Astrocyte (in vitro differentiated cells and primary cell): ENCODE results near the gene OR5AP2. TPM values are rescaled to one million over a fixed set of nuclear protein-coding genes. Genes with fewer than 3 reads are reported as not detected.
"Not testable (repeated sequence)": the region's sequence is repeated elsewhere in the genome, so short reads cannot be mapped to it uniquely, and the experiment has no call there.

Source experiments
- DNase-seq: peaks from one replicate; pipeline ENCODE4 v3.0.0-alpha.2; 2010; ENCODE audit warnings: low read depth
- FAIRE-seq: peaks from 2 replicates; lab custom pipeline; 2011; peaks lifted over from hg19 to GRCh38; lab: Jason Lieb, UNC
- H2AFZ ChIP-seq: 2 replicates; pipeline ENCODE4 v1.6.0; 2012; ENCODE audit warnings: low read depth, low read length, inconsistent platforms
- H3K27ac ChIP-seq: 2 replicates; pipeline ENCODE4 v1.5.1; 2011; ENCODE audit warnings: low read depth, low read length, inconsistent platforms
- H3K27me3 ChIP-seq: 2 replicates; pipeline ENCODE4 v1.6.0; 2011; ENCODE audit warnings: low read length, inconsistent platforms; ENCODE audit not compliant: insufficient read depth
- H3K36me3 ChIP-seq: 2 replicates; pipeline ENCODE4 v1.5.1; 2011; ENCODE audit warnings: low read length, inconsistent platforms; ENCODE audit not compliant: insufficient read depth
- H3K4me1 ChIP-seq: 2 replicates; pipeline ENCODE4 v1.5.1; 2011; ENCODE audit warnings: low read length, inconsistent platforms; ENCODE audit not compliant: insufficient read depth
- H3K4me2 ChIP-seq: 2 replicates; pipeline ENCODE4 v1.6.0; 2012; ENCODE audit warnings: low read length, inconsistent platforms
- H3K4me3 ChIP-seq: 2 replicates; pipeline ENCODE4 v1.5.1; 2011; ENCODE audit warnings: low read depth, mild to moderate bottlenecking, low read length, inconsistent platforms; ENCODE audit not compliant: insufficient read depth
- H3K79me2 ChIP-seq: 2 replicates; pipeline ENCODE4 v1.6.0; 2012; ENCODE audit warnings: mild to moderate bottlenecking, low read length, inconsistent platforms; ENCODE audit not compliant: insufficient read depth
- H3K9ac ChIP-seq: 2 replicates; pipeline ENCODE4 v1.6.0; 2012; ENCODE audit warnings: mild to moderate bottlenecking, low read length, inconsistent platforms
- H3K9me3 ChIP-seq: 2 replicates; pipeline ENCODE4 v1.5.1; 2012; ENCODE audit warnings: low read depth, mild to moderate bottlenecking, low read length, inconsistent platforms; ENCODE audit not compliant: insufficient read depth
- H4K20me1 ChIP-seq: 2 replicates; pipeline ENCODE4 v1.6.0; 2012; ENCODE audit warnings: low read length, inconsistent platforms; ENCODE audit not compliant: insufficient read depth
- H3K27ac Mint-ChIP-seq: one replicate; pipeline ENCODE4 v1.8.0; 2021; ENCODE audit warnings: mild to moderate bottlenecking, mixed read lengths; ENCODE audit not compliant: unreplicated experiment
- H3K27me3 Mint-ChIP-seq: one replicate; pipeline ENCODE4 v1.8.0; 2021; ENCODE audit warnings: low read depth, mixed read lengths; ENCODE audit not compliant: unreplicated experiment
- H3K36me3 Mint-ChIP-seq: one replicate; pipeline ENCODE4 v1.8.0; 2021; ENCODE audit warnings: low read depth, mixed read lengths; ENCODE audit not compliant: unreplicated experiment
- H3K4me1 Mint-ChIP-seq: one replicate; pipeline ENCODE4 v1.8.0; 2021; ENCODE audit warnings: low read depth, mixed read lengths; ENCODE audit not compliant: unreplicated experiment
- H3K4me3 Mint-ChIP-seq: one replicate; pipeline ENCODE4 v1.8.0; 2021; ENCODE audit warnings: mild to moderate bottlenecking, moderate library complexity, mixed read lengths; ENCODE audit not compliant: unreplicated experiment
- H3K9me3 Mint-ChIP-seq: one replicate; pipeline ENCODE4 v1.8.0; 2021; ENCODE audit warnings: mild to moderate bottlenecking, mixed read lengths; ENCODE audit not compliant: unreplicated experiment
- CTCF ChIP-seq: IDR thresholded peaks from 2 replicates; pipeline ENCODE4 v1.5.1; 2011; ENCODE audit warnings: low read depth, mild to moderate bottlenecking, inconsistent platforms, low read length, moderate library complexity; ENCODE audit not compliant: insufficient read depth
- EZH2 ChIP-seq: IDR thresholded peaks from 2 replicates; pipeline ENCODE4 v1.6.1; 2012; ENCODE audit warnings: mild to moderate bottlenecking, low read length, inconsistent platforms; ENCODE audit not compliant: insufficient read depth
- total RNA-seq: library from RNA; stranded (reverse); gene quantifications from 2 replicates; pipeline ENCODE4 v1.2.1, GENCODE V29; 2021

The OR5AP2 gene
- total RNA-seq, 1 donor from 2014 or later, result not detected

GRCh38 chr11:56625946-56626345, 16.3 kb downstream of the OR5AP2 start:
- no peaks in the 10 kb centered on the region for H3K4me1 ChIP-seq
- no peaks in the 10 kb centered on the region for H3K9me3 Mint-ChIP-seq
- H3K27me3 Mint-ChIP-seq, result no peaks in the 10 kb centered on the region
- DNase-seq (no peak), FAIRE-seq (no peak)
- no peak overlapping the region for H3K4me3 Mint-ChIP-seq
- TF ChIP-seq EZH2 (no peak), CTCF (no peak)
- H3K27ac ChIP-seq, result no peak overlapping the region
- H3K9ac ChIP-seq, result no peak overlapping the region
- no peaks in the 10 kb centered on the region for H3K36me3 ChIP-seq
- no peaks in the 10 kb centered on the region for H3K79me2 ChIP-seq
- no peaks in the 10 kb centered on the region for H3K36me3 Mint-ChIP-seq
- H3K9me3 ChIP-seq, result no peaks in the 10 kb centered on the region
- peak overlapping the region; percentile 12 for H3K27ac Mint-ChIP-seq
- no peak overlapping the region for H3K4me3 ChIP-seq
- H4K20me1 ChIP-seq, result no peaks in the 10 kb centered on the region
- H3K27me3 ChIP-seq, result no peaks in the 10 kb centered on the region
- no peak overlapping the region for H2AFZ ChIP-seq
- H3K4me2 ChIP-seq, result no peak overlapping the region
- peaks cover 7% of the 10 kb centered on the region for H3K4me1 Mint-ChIP-seq

DNA sequence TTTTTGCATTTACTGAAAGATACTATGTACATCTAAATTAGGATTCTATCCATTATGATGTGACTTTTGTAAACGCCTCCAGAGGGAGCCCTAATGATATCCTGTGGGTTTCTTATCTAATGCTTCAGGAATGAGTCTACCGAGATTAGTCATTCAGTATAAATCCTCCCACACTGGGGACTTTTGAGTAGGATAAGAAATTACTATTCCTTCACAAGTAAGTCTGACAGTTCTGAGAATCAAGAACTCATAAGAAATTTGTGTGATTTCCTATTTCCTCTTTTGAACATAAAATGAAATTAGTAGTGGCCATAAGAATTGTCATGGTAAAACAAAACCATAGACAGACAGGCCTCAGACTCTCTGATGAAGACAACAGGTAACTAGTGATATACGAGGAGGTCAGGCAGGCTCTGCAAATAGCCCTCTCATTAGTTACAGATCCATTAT, 17.6 kb downstream of the OR5AP2 start:
- TF ChIP-seq EZH2, result no peak
- peak; percentile 29 for TF ChIP-seq CTCF
- no peaks in the 10 kb centered on the region for H3K36me3 Mint-ChIP-seq

GRCh38 chr11:56611174-56611573, 31.1 kb downstream of the OR5AP2 start:
- no peak for TF ChIP-seq CTCF
- no peak for TF ChIP-seq EZH2
- no peak overlapping the region for H3K27ac ChIP-seq
- no peaks in the 10 kb centered on the region for H3K27me3 Mint-ChIP-seq

More for the DNA sequence above, 17.6 kb downstream of the OR5AP2 start:
- H3K36me3 ChIP-seq, result no peaks in the 10 kb centered on the region
- FAIRE-seq (no peak), DNase-seq (peak; percentile 13)
- Mint-ChIP-seq H3K4me3 (no peak overlapping the region), H3K4me1 (peaks cover 7% of the 10 kb centered on the region), H3K27me3 (no peaks in the 10 kb centered on the region), H3K9me3 (no peaks in the 10 kb centered on the region), H3K27ac (peak overlapping the region; percentile 92)
- no peak overlapping the region for H2AFZ ChIP-seq
- H3K27me3 ChIP-seq, result no peaks in the 10 kb centered on the region
- no peaks in the 10 kb centered on the region for H3K4me1 ChIP-seq
- no peaks in the 10 kb centered on the region for H3K79me2 ChIP-seq
- no peak overlapping the region for H3K9ac ChIP-seq
- no peaks in the 10 kb centered on the region for H4K20me1 ChIP-seq
- no peak overlapping the region for H3K4me2 ChIP-seq
- no peak overlapping the region for H3K4me3 ChIP-seq
- H3K27ac ChIP-seq, result no peak overlapping the region
- peaks cover 2% of the 10 kb centered on the region for H3K9me3 ChIP-seq

GRCh38 chr11:56592088-56592717, 50.0 kb downstream of the OR5AP2 start:
- not testable (repeated sequence) for H3K4me2 ChIP-seq, H3K27ac ChIP-seq, H3K36me3 Mint-ChIP-seq, H3K9ac ChIP-seq, H3K4me3 ChIP-seq, H3K36me3 ChIP-seq, DNase-seq, H3K9me3 ChIP-seq, H3K27ac Mint-ChIP-seq, H3K79me2 ChIP-seq, H3K27me3 Mint-ChIP-seq, H3K27me3 ChIP-seq, H3K4me3 Mint-ChIP-seq, H4K20me1 ChIP-seq, H3K4me1 ChIP-seq, FAIRE-seq, H2AFZ ChIP-seq, H3K4me1 Mint-ChIP-seq
- H3K9me3 Mint-ChIP-seq, result peaks cover 10% of the 10 kb centered on the region

More at GRCh38 chr11:56611174-56611573, 31.1 kb downstream of the OR5AP2 start:
- Histone ChIP-seq H3K4me2 (no peak overlapping the region), H3K36me3 (no peaks in the 10 kb centered on the region), H2AFZ (no peak overlapping the region), H3K79me2 (no peaks in the 10 kb centered on the region), H3K27me3 (no peaks in the 10 kb centered on the region), H3K9ac (no peak overlapping the region), H3K9me3 (peaks cover 6% of the 10 kb centered on the region), H3K4me1 (no peaks in the 10 kb centered on the region), H3K4me3 (no peak overlapping the region), H4K20me1 (no peaks in the 10 kb centered on the region)
- Mint-ChIP-seq H3K4me1 (no peaks in the 10 kb centered on the region), H3K9me3 (no peaks in the 10 kb centered on the region), H3K4me3 (no peak overlapping the region), H3K36me3 (no peaks in the 10 kb centered on the region), H3K27ac (no peak overlapping the region)
- FAIRE-seq (no peak), DNase-seq (no peak)
